ENCODE measurements around the gene NDST3.
A peak's percentile ranks its signal among the peaks of the same experiment; 100 is the strongest.
"Not testable (repeated sequence)": the region's sequence is repeated elsewhere in the genome, so short reads cannot be mapped to it uniquely, and the experiment has no call there.

Gene NDST3

DNA sequence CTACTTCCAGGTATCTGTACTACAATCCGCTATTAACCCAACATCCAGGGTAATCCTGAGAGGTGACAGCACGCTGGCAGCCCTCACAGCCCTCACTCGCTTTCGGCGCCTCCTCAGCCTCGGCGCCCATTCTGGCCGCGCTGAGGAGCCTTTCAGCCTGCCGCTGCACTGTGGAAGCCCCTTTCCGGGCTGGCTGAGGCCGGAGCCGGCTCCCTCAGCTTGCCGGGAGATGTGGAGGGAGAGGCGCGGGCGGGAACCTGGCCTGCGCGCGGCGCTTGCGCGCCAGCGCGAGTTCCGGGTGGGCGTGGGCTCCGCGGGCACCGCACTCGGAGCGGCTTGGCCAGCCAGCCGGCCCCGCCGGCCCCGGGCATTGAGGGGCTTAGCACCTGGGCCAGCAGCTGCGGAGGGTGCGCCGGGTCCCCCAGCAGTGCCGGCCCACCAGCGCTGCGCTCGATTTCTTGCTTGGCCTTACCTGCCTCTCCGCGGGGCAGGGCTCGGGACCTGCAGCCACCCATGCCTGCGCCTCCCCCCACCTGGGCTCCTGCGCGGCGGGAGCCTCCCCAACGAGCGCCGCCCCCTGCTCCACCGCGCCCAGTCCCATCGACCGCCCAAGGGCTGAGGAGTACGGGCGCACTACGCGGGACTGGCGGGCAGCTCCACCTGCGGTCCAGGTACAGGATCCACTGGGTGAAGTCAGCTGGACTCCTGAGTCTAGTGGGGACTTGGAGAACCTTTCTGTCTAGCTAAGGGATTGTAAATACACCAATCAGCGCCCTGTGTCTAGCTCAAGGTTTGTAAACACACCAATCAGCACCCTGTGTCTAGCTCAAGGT is 231.2 kb downstream of the NDST3 start:
- TF ChIP-seq, protein P1, sequence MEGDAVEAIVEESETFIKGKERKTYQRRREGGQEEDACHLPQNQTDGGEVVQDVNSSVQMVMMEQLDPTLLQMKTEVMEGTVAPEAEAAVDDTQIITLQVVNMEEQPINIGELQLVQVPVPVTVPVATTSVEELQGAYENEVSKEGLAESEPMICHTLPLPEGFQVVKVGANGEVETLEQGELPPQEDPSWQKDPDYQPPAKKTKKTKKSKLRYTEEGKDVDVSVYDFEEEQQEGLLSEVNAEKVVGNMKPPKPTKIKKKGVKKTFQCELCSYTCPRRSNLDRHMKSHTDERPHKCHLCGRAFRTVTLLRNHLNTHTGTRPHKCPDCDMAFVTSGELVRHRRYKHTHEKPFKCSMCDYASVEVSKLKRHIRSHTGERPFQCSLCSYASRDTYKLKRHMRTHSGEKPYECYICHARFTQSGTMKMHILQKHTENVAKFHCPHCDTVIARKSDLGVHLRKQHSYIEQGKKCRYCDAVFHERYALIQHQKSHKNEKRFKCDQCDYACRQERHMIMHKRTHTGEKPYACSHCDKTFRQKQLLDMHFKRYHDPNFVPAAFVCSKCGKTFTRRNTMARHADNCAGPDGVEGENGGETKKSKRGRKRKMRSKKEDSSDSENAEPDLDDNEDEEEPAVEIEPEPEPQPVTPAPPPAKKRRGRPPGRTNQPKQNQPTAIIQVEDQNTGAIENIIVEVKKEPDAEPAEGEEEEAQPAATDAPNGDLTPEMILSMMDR (conservative IDR thresholded peaks at IDR 0.05; ENCODE audit: control insufficient read depth, insufficient read depth, low read depth, low read length): no peak
- DNase-seq (ENCODE audit: low read depth): no peak

GRCh38 chr4:118266145-118266496 is 231.8 kb downstream of the NDST3 start:
- not testable (repeated sequence) for H3K4me3 ChIP-seq (ENCODE audit: control insufficient read depth, low read depth, low read length); DNase-seq (ENCODE audit: low read depth)

More for the DNA sequence above, 231.2 kb downstream of the NDST3 start:
- peak overlapping the region; percentile 26 for H3K4me3 ChIP-seq (ENCODE audit: control insufficient read depth, low read depth, low read length)

DNA sequence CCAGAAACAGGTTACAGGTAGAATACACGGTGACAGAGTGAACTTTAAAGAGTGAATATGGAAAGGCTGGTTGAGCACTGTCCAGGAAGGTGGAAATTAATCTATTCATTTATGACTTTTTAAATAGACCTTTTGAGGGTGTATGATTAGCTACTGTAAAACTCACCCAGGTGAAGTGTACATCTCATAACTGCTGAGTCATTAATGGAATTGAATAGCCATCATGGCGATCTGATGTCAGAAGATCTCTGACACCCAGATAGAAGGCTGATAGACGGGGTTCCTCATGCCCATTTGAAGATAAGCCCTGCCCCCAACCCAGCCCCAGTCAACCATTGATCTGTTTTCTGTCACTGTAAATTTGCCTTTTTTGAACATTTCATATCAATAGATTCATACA is 234.5 kb downstream of the NDST3 start:
- H3K4me3 ChIP-seq (ENCODE audit: control insufficient read depth, low read depth, low read length): no peak overlapping the region
- TF ChIP-seq, protein P1 (conservative IDR thresholded peaks at IDR 0.05; ENCODE audit: control insufficient read depth, insufficient read depth, low read depth, low read length): no peak

DNA sequence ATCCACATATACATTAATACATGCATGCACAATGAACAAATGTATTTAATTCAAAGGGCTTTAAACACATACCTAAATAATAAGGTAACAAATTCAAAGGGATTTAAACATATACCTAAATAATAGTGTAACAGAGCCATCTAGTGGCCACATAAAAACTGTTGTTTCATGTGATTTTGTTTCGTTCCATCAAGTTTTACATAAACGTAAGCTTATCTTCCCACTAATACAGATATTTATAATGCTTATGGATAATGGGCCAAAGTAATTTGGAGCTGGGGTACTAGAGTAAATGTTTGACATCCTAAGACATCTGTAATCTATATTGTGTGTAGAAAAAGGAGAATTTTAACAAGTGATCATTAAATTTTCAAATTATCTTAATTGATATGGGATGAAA is 236.2 kb downstream of the NDST3 start:
- H3K4me3 ChIP-seq (ENCODE audit: control insufficient read depth, low read depth, low read length): no peak overlapping the region
- TF ChIP-seq, protein P1 (conservative IDR thresholded peaks at IDR 0.05; ENCODE audit: control insufficient read depth, insufficient read depth, low read depth, low read length): peak; percentile 54
- DNase-seq (ENCODE audit: low read depth): peak; percentile 66

More for the DNA sequence above, 234.5 kb downstream of the NDST3 start:
- DNase-seq (ENCODE audit: low read depth): no peak

DNA sequence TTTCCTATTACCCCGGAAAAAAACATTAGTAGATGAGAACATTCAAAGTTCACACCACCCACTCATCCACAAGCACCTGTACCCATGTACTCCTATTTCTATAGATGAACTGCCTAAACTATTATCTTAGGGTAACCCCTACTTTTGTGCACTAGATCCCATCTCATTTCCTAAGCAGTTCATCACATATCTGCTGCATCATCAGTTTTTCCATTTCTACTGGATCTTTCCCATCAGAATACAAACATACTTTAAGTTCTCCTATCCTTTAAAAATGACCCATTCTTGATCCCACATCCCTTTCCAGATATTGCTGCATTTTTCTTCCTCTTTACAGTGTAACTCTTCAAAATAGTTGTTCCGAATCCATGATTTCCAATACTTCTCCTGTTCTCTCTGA is 237.5 kb downstream of the NDST3 start:
- H3K4me3 ChIP-seq (ENCODE audit: control insufficient read depth, low read depth, low read length): no peak overlapping the region
- TF ChIP-seq, protein P1 (conservative IDR thresholded peaks at IDR 0.05; ENCODE audit: control insufficient read depth, insufficient read depth, low read depth, low read length): no peak
- no peak for DNase-seq (ENCODE audit: low read depth)

DNA sequence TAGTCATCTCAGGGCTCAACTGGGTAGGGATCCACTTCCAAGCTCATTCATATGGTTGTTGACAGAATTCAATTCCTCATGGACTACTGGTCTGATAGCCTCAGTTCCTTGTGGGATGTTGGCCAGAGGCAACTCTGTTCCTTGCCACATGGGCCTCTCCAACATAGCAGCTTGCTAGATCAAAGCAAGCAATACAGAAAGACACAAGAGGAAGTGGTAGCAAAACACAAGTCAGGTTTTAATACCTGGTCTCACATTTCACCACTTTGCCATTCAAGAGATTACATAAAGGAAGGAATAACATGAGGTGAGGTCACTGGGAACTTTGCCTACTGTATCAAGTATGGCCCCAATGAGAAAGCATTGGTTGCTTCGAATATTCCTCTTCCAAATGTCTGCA is 239.4 kb downstream of the NDST3 start:
- TF ChIP-seq, protein P1 (conservative IDR thresholded peaks at IDR 0.05; ENCODE audit: control insufficient read depth, insufficient read depth, low read depth, low read length): no peak
- no peak for DNase-seq (ENCODE audit: low read depth)
- no peak overlapping the region for H3K4me3 ChIP-seq (ENCODE audit: control insufficient read depth, low read depth, low read length)

- TF ChIP-seq, protein P1 (conservative IDR thresholded peaks at IDR 0.05; ENCODE audit: control insufficient read depth, insufficient read depth, low read depth, low read length): no peak
- no peak overlapping the region for H3K4me3 ChIP-seq (ENCODE audit: control insufficient read depth, low read depth, low read length)
- no peak for DNase-seq (ENCODE audit: low read depth)
These were observed 242.3 kb downstream of the NDST3 start for GRCh38 chr4:118276580-118276979.

Measured in fibroblast of mammary gland (primary cell).